Stimulated activated CD4-positive, alpha-beta T cell treated with anti-CD3 and anti-CD28 coated beads, Interleukin-4, amount 100 ng/mL, for 48 hours (primary cell): ENCODE results near the gene CNTRL.
"Not testable (repeated sequence)": the region's sequence is repeated elsewhere in the genome, so short reads cannot be mapped to it uniquely, and the experiment has no call there.

ENCODE experiments used
- DNase-seq, 2 donors: peaks; one replicate each; pipeline ENCODE4 v3.0.0-alpha.2; 2020; ENCODE audit warnings: low read depth in 2 of 2

The CNTRL gene

GRCh38 chr9:121069396-121069795 lies 5.4 kb upstream of the CNTRL start:
- DNase-seq: no peak

GRCh38 chr9:121071370-121071755 lies 3.4 kb upstream of the CNTRL start:
- no peak for DNase-seq

GRCh38 chr9:121071756-121072421 lies 2.9 kb upstream of the CNTRL start:
- DNase-seq: no peak

GRCh38 chr9:121073038-121073437 lies 1.7 kb upstream of the CNTRL start:
- no peak for DNase-seq

- no peak for DNase-seq
These were observed 689 bp downstream of the CNTRL start for GRCh38 chr9:121075251-121076036.

- no peak for DNase-seq
These were observed 7.3 kb downstream of the CNTRL start for GRCh38 chr9:121082075-121082474.

GRCh38 chr9:121085661-121086060 lies 10.9 kb downstream of the CNTRL start:
- no peak for DNase-seq

GRCh38 chr9:121088576-121088975 lies 13.8 kb downstream of the CNTRL start:
- no peak for DNase-seq

- DNase-seq: not testable (repeated sequence)
These were observed 16.0 kb downstream of the CNTRL start for GRCh38 chr9:121090743-121091142.

GRCh38 chr9:121095057-121095456 lies 20.3 kb downstream of the CNTRL start:
- DNase-seq: no peak

GRCh38 chr9:121098567-121099198 lies 23.9 kb downstream of the CNTRL start:
- no peak for DNase-seq

GRCh38 chr9:121104054-121104453 lies 29.3 kb downstream of the CNTRL start:
- DNase-seq: not testable (repeated sequence)

- no peak for DNase-seq
These were observed 30.8 kb downstream of the CNTRL start for GRCh38 chr9:121105531-121105930.

GRCh38 chr9:121107029-121107428 lies 32.3 kb downstream of the CNTRL start:
- no peak for DNase-seq

GRCh38 chr9:121107881-121108280 lies 33.1 kb downstream of the CNTRL start:
- DNase-seq: no peak

GRCh38 chr9:121115466-121115865 lies 40.7 kb downstream of the CNTRL start:
- DNase-seq: no peak

- DNase-seq: no peak
These were observed 43.5 kb downstream of the CNTRL start for GRCh38 chr9:121118266-121118665.

- DNase-seq: no peak
These were observed 45.6 kb downstream of the CNTRL start for GRCh38 chr9:121120386-121120785.

GRCh38 chr9:121121582-121122087 lies 46.9 kb downstream of the CNTRL start:
- DNase-seq: peak; percentile 93 to 97

GRCh38 chr9:121122246-121123032 lies 47.7 kb downstream of the CNTRL start:
- DNase-seq: no peak

- DNase-seq: no peak
These were observed 49.2 kb downstream of the CNTRL start for GRCh38 chr9:121123816-121124535.
